ENCODE data around the gene ICE1. TPM values are rescaled to one million over a fixed set of nuclear protein-coding genes. Genes with fewer than 3 reads are reported as not detected.

Gene ICE1
- total and polyA plus RNA-seq, 2 donors (not counting 1 experiment from before 2014, with no cell fraction given): 6.5 to 39.7 TPM

DNA sequence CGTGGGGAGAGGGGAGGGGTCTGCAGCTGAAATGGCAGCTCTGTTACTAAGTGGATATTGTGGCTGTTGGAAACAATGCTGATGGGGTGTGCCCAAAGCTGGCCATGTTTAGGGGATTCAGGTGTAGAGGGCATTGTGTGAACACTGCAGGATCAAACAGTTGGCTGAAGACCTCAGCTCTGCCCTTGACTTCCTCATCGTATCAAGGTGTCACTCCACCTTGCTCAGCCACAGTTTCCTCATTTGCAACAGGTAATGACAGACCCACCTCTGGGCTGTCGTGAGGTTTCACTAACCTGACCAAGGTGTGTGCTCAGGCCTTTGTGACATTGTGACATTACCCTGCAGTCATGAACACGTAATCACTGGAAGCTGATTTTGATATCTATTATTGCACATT, 111.9 kb downstream of the ICE1 start:
- DNase-seq: no peak
- Histone ChIP-seq H4K20me1 (ENCODE audit: control insufficient read depth, insufficient read depth, low read length, poor library complexity, severe bottlenecking) (no peaks in the 10 kb centered on the region), H3K4me3 (ENCODE audit: control extremely low read depth in 1 of 5, extremely low read depth in 1 of 5, insufficient read depth in 1 of 5, low read depth in 2 of 5, low read length in 4 of 5) (no peak overlapping the region), H3K4me2 (replicated peaks; ENCODE audit: low read depth, low read length, poor library complexity, severe bottlenecking) (no peak overlapping the region), H3K9me3 (ENCODE audit: control extremely low read depth in 1 of 3, control insufficient read depth in 2 of 3, insufficient read depth in 1 of 3, low read length in 2 of 3) (peaks cover 0 to 12% (median 0%) of the 10 kb centered on the region in 3 donors), H3K9ac (ENCODE audit: low read length) (no peak overlapping the region), H3K4me1 (ENCODE audit: control insufficient read depth in 2 of 2, insufficient read depth in 2 of 2, low read length in 2 of 2) (no peaks in the 10 kb centered on the region), H3K36me3 (replicated peaks in 1 of 2; ENCODE audit: control extremely low read depth in 1 of 2, control insufficient read depth in 1 of 2, extremely low read depth in 1 of 2, insufficient read depth in 2 of 2, low read length in 1 of 2) (no peaks in the 10 kb centered on the region), H2AFZ (ENCODE audit: insufficient read depth, low read depth, low read length, poor library complexity, severe bottlenecking) (no peak overlapping the region), H3K27ac (ENCODE audit: low read length in 2 of 2) (no peak overlapping the region), H3K79me2 (ENCODE audit: control insufficient read depth, insufficient read depth, low read length) (no peaks in the 10 kb centered on the region), H3K27me3 (replicated peaks in 1 of 4; ENCODE audit: control extremely low read depth in 1 of 4, control insufficient read depth in 3 of 4, insufficient read depth in 4 of 4, low read length in 3 of 4) (peaks cover 0 to 19% (median 2%) of the 10 kb centered on the region in 4 experiments)
- WGBS (ENCODE audit: insufficient coverage): 77% methylated on average over 4 of the region's 4 CpGs
- Mint-ChIP-seq H3K4me1 (no peaks in the 10 kb centered on the region), H3K27ac (no peak overlapping the region), H3K9me3 (ENCODE audit: insufficient read depth) (no peaks in the 10 kb centered on the region), H3K4me3 (no peak overlapping the region), H3K27me3 (peaks cover 43% of the 10 kb centered on the region)
- ChIA-PET CTCF (no interaction called here), POLR2A (no interaction called here)
- TF ChIP-seq CTCF (IDR thresholded peaks at IDR 0.05): no peak
- TF ChIP-seq EZH2 (IDR thresholded peaks at IDR 0.05; ENCODE audit: borderline replicate concordance, insufficient read depth, low read depth, low read length, poor library complexity, severe bottlenecking): no peak
- intact Hi-C loops (cut with micrococcal nuclease): no loop called here
- ATAC-seq (ENCODE audit: low read depth): no peak

DNA sequence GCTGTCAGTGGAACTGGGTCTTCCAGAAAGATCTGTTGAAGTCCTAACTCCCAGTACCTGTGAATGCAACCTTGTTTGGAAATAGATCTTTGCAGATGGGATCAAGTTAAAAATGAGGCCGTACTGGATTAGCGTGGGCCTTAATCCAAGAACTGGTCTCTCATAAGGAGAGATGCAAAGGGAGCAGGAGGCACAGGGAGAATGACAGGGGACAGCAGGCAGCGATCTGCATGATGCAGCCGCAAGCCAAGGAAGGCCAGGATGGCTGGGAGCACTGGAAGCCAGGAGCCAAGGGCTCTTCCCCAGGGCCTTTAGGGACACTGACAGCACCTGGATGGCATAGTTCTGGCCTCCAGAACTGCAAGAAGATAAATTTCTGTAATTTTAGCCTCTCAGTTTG, 114.4 kb downstream of the ICE1 start:
- Histone ChIP-seq H3K4me2 (replicated peaks; ENCODE audit: low read depth, low read length, poor library complexity, severe bottlenecking) (no peak overlapping the region), H3K27me3 (replicated peaks in 1 of 4; ENCODE audit: control extremely low read depth in 1 of 4, control insufficient read depth in 3 of 4, insufficient read depth in 4 of 4, low read length in 3 of 4) (peaks cover 0 to 14% (median 0%) of the 10 kb centered on the region in 4 experiments), H3K4me3 (ENCODE audit: control extremely low read depth in 1 of 5, extremely low read depth in 1 of 5, insufficient read depth in 1 of 5, low read depth in 2 of 5, low read length in 4 of 5) (no peak overlapping the region), H3K79me2 (ENCODE audit: control insufficient read depth, insufficient read depth, low read length) (no peaks in the 10 kb centered on the region), H3K27ac (ENCODE audit: low read length in 2 of 2) (no peak overlapping the region), H3K9me3 (ENCODE audit: control extremely low read depth in 1 of 3, control insufficient read depth in 2 of 3, insufficient read depth in 1 of 3, low read length in 2 of 3) (peaks cover 0 to 8% (median 0%) of the 10 kb centered on the region in 3 donors), H4K20me1 (ENCODE audit: control insufficient read depth, insufficient read depth, low read length, poor library complexity, severe bottlenecking) (no peaks in the 10 kb centered on the region), H3K4me1 (ENCODE audit: control insufficient read depth in 2 of 2, insufficient read depth in 2 of 2, low read length in 2 of 2) (no peaks in the 10 kb centered on the region), H3K36me3 (replicated peaks in 1 of 2; ENCODE audit: control extremely low read depth in 1 of 2, control insufficient read depth in 1 of 2, extremely low read depth in 1 of 2, insufficient read depth in 2 of 2, low read length in 1 of 2) (no peaks in the 10 kb centered on the region), H2AFZ (ENCODE audit: insufficient read depth, low read depth, low read length, poor library complexity, severe bottlenecking) (no peak overlapping the region), H3K9ac (ENCODE audit: low read length) (no peak overlapping the region)
- Mint-ChIP-seq H3K9me3 (ENCODE audit: insufficient read depth) (no peaks in the 10 kb centered on the region), H3K27ac (no peak overlapping the region), H3K4me1 (no peaks in the 10 kb centered on the region), H3K27me3 (peaks cover 30% of the 10 kb centered on the region), H3K4me3 (no peak overlapping the region)
- intact Hi-C loops (cut with micrococcal nuclease): no loop called here
- ATAC-seq (ENCODE audit: low read depth) (no peak), DNase-seq (no peak)
- 96% methylated on average over 4 of the region's 4 CpGs for WGBS (ENCODE audit: insufficient coverage)
- no peak for TF ChIP-seq EZH2 (IDR thresholded peaks at IDR 0.05; ENCODE audit: borderline replicate concordance, insufficient read depth, low read depth, low read length, poor library complexity, severe bottlenecking)
- TF ChIP-seq CTCF (IDR thresholded peaks at IDR 0.05): no peak
- ChIA-PET CTCF (interaction anchor here (0.6 kb wide), 1 partner anchor 345 kb away, joined by 3 read pairs; no protein-coding TSS in a partner anchor), POLR2A (no interaction called here)

All from B cell (primary cell).